HG02571 (cell line): ENCODE results near the gene MACROD2.

Experiments
- ATAC-seq: cut with Tn5 transposase; IDR thresholded peaks from one replicate; pipeline ENCODE4 v1.9.1; 2021; ENCODE audit warnings: mild to moderate bottlenecking, moderate library complexity; ENCODE audit not compliant: unreplicated experiment

The MACROD2 gene

GRCh38 chr20:14386726-14387125 is 391.4 kb downstream of the MACROD2 start:
- no peak for ATAC-seq

GRCh38 chr20:14401479-14402138 is 406.3 kb downstream of the MACROD2 start:
- ATAC-seq, result no peak

DNA sequence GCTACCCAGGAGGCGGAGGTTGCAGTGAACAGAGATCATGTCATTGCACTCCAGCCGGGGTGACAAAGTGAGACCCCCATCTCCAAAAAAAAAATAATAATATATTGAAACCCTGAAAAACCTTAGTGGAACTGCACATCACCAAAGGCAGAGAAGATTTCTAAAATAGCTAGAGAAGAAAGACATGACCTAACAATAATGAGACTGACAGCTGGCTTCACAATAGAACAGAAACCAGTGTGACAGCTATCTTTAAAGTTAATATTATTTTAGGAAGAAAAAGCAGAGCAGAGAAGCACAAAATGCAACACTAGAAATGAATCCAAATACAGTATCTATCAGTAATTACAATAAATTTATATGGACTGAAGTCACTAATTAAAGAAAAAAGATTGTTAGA is 409.2 kb downstream of the MACROD2 start:
- ATAC-seq, result no peak

DNA sequence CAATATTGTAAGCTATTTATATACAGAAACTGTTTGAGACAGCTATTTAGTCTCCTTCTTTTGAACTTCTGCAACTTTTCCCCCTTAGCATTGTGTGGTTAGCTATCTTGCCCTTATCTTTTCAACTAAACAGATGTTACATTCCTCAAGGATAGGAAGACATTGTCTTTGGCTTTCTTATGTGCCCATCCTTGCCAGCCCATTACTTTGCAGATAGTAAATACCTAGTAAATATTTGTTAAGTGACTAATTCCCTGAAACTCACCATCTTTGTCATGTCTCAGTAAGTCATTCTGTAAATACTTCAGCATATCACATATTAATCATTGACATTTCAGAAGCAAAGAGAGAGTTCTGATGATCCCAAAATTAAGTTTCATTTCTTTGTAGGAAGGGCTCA is 411.2 kb downstream of the MACROD2 start:
- no peak for ATAC-seq

GRCh38 chr20:14407336-14407735 is 412.0 kb downstream of the MACROD2 start:
- ATAC-seq, result no peak

DNA sequence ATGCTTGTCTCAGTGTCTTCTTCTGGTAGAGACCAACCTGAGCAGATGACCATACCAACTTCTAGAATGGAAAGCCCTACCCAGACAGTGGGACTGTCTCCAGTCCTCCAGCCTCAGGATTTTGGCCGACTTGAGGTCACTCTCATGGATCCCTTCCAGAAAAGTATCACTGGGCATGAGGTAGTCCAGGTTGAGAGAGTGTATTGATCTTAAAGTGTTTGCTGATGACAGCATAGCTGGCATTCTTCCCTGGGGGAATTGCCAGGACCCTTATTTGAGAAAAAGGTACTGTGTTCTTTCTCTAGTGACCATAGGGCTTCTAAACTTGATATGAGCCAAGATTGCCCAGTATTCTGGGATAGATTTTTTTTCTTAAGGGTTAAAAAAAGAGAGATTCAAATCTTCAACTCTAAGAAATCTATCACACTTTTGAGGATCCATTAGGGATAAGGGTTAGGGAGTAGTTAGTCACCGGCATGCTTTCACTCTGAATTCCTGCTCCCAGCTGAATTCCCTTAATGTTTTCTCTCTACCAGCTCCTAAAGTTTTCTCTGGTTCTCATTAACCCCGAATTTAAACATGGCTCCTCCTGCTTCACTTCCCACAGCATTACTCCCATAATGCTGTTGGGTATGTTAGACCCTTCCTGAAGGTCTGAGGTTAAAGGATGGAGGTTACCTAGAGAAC is 415.7 kb downstream of the MACROD2 start:
- no peak for ATAC-seq

DNA sequence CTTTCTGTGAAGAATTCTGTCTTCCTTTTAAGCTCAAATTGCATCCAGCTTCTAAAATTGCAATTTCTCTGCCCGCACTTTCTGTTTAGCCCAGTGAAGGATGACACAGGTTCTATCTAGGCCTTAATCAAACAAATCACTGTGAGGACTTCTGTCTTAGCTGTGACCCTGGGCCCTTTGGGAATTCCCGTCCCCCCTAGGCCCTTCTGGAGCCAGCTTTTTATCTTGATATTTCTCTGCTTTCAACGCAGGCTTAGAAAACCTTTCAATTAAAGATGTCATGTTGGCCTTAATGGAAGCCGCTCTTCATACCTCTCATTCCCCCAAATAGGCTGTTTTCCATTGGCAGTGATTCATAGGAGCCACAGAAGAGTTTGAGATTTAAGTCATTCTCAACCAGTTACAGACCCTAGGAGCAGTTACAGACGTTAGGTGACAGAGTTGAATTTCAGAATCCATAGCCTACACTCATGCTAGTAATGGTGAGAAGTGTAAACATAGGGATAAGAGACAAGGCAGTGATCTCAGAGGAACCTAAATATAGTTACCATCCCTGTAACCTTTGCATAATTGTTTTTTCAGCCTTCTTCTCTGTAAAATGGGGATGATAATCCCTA is 416.9 kb downstream of the MACROD2 start:
- no peak for ATAC-seq

DNA sequence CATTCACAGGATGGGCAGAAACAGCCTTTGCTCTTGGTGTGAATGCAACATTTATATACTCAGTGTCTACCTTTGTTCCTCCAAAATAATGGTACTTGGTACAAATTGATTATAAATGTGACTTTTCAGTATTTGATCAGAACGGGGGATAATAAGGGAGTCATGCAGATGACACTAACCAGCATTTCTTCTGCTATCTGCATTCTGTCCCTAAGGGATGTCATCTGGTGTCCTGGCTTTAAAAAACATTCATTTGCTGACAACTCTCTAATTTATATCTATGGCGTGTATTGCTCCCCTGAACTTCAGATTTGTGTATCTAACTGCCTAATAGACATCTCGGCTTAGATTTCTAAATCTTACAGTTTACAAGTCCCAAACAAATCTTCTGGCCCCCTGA is 418.5 kb downstream of the MACROD2 start:
- no peak for ATAC-seq

DNA sequence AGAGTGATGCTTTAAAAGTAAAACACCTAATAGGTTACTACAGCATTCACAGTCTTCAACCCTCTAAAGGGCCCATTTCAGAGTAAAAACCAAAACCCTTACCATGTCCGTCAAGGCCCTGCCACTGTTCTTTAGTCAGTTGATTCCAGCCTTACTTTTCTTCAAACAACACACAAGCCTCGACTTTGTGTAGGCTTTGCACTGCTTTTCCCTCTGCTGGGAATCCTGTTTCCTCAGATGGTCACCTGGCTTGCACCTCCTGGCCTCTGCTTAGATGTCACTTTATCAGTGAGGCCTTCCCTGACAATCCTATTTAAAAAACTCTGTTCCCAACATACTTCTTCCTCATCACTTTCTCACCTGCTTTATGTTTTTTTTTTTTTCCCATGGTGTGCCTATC is 419.2 kb downstream of the MACROD2 start:
- no peak for ATAC-seq

DNA sequence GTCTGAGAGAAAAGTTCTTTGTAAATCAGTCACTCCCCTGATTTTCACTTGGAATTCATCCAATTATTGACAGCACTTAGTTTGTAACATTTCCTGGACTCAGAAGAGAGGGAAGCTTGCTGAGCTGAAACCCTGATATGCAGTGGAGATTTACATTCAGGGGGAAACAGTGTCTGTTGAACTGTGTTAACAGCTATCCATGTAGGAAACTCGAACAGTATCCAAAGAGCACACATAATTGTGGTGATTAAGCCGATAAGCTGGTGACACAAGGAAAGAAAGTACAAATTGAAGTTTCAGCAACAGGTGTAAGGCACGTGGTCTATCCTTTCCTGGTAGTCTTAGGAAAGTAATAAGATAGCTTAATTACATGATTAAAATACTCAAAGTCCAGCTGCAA is 420.2 kb downstream of the MACROD2 start:
- no peak for ATAC-seq

- ATAC-seq, result no peak
These were observed 423.1 kb downstream of the MACROD2 start for GRCh38 chr20:14418376-14418775.

DNA sequence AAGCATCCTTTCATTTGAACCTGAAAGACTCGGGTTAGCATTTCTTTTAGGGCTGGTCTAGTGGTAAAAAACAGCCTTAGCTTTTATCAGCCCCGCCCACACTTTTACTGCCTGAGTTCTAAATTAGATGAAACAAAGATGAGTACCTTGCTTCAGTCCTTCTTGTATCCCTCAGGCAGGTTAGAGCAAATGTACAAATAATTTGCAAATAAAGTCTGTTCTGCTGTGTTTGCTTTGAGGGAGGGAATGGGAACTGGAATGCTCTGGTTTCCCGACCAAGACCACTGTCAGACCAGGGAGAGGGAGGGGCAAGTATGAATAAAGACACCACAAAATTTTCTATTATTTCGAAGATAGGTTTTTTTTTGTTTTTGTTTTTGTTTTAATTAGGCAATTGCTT is 427.6 kb downstream of the MACROD2 start:
- ATAC-seq, result no peak

DNA sequence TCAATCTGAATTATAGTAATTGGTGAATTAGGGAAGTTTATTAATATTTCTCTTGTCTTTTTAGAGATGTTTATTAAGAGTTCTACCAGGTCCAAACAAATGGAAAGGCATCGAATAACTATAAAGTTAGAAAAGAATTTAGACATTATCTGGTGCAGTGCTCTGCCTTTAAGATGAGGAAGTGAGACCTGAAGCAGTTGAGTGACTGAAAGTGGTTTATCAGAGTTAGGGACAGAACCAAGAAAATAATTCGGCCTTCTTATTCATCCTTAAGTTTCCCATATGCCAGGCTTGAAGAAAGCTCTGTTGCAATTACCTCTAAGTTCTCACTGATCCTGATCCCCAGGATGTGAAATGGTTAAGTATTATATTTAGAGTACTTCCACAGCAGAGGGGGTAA is 436.3 kb downstream of the MACROD2 start:
- ATAC-seq, result no peak

- no peak for ATAC-seq
These were observed 436.8 kb downstream of the MACROD2 start for GRCh38 chr20:14432085-14432484.

DNA sequence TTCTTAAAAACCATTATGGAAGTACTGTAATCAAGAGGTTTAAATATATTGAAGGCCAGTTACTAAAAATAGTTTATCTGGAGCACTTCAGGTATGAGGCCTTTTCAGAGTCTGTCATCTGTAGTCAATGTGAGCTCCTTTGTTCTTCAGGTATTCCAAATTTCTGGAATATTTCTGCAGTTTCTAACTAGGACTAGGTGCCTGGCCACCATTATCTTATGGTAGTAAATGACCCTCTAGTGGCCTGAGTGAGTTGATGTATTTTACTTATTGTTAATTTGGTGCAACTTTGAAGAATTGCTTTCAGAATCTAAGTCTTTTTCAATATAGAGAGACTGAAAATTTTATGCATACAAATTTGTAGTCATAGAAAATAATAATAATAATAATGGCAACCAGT is 437.3 kb downstream of the MACROD2 start:
- no peak for ATAC-seq

DNA sequence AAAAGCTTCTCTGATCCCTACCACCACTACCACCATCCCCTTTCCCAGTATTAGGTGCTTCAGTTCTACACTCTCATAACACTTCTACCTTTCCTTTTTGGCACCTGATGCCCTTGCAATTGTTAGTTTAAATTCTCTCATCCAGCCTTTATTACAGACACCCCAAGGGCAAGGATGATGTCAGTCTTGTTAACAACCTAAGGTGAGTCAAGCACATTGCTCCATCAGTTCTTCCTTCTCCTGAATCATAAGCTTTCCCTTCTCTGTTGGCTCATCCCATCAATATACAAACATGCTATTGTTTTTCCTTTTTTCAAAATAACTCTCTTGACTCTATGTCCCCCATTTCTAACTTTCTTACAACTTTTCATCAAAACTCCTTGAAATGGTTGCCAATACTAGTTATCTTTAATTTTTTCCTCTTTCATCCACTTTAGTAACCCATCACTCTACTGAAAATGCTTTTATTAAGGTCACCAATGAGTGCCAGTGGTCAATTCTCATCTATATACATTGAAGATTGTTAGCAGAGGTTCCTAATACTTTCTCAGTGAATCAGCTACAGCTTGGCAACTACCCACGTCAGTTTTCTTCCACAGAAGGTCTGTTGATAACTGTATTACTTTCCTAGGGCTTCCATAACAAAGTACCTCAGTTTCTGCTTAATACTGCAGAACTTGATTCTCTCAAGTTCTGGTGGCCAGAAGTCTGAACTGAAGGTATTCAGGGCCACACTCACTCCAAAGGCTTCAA is 439.2 kb downstream of the MACROD2 start:
- ATAC-seq, result no peak

DNA sequence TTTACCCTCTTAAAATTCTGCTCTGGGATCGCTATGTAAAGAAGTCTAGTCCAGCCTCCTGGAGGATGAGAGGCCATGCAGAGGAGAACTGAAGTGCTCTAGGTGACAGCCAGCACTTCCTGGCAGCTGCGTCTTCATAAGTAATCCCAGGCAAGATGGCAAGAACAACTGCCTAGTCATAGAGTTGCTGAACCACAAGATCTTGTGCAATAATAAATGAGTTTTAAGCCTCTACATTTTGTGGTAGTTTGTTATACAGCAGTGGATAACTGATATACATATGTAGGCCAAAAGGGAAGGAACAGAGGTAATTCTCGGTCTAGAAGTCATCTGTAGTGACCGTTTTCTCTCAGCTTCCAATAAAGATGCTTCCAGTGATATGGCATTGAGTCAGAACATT is 445.9 kb downstream of the MACROD2 start:
- no peak for ATAC-seq

DNA sequence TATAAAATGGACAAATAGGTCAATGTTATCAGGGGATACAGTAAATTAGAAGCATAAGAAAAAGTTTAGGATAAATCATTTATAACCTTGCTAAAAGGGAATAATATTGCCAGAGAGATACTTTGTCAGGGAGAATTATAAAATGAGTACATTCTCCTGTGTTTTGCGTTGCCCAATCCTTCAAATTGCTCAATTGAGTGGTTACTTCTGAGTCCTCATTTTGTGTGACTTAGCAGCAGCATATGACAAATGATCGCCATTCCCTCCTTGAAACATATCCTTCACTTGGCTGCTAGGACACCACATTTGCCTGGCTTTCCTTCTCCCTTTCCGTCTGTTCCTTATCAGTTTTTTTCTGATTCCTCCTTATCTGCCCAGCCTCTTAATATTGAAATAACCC is 448.8 kb downstream of the MACROD2 start:
- no peak for ATAC-seq

- no peak for ATAC-seq
These were observed 450.0 kb downstream of the MACROD2 start for GRCh38 chr20:14445310-14445709.

DNA sequence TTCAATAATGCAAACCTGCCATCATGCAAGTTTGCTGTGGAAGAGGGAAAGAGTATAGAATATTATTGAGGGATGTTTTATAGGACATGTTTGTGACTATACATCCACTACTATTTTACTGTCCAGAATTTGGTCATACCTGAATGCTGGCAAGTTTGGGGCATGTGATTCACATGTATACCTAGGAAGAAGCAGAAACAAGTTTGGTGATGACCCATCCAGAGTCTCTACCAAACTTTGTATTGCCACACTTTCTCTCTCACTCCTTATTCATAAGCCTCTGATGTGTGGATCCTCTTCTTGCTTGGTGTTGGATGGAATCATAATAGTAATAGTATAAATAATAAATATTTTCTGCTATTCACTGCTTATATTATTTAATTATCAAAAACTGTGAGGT is 450.6 kb downstream of the MACROD2 start:
- ATAC-seq, result no peak

DNA sequence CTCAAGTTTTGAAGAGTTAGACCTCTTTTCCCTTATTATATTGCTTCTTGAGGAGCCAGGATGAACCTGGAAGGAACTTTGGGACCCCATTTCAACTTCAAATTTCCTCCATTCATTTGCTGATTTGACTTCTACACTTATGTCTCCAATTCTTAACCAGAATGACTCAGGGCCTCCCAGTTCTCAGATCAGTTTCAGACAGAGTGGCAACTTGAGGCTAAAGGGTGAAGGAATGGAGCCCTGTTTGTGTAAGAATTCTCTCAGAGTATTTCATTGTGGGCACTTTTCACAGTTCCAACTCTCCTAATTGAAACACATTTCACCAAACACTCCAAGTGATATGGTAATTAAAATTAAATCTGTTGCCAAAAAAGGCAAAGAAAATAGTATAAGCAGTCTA is 451.1 kb downstream of the MACROD2 start:
- no peak for ATAC-seq

- no peak for ATAC-seq
These were observed 454.0 kb downstream of the MACROD2 start for GRCh38 chr20:14449323-14449722.
